Measurements from ENCODE around the gene RAB6B.

- TF ChIP-seq POLR2A (IDR thresholded peaks at IDR 0.05; ENCODE audit: extremely low read depth, insufficient read length) (no peak), MAX (IDR thresholded peaks at IDR 0.05; ENCODE audit: low read depth, low read length) (no peak), MYC (IDR thresholded peaks at IDR 0.05; ENCODE audit: low read depth, low read length) (no peak)
- TF ChIP-seq, protein P1, sequence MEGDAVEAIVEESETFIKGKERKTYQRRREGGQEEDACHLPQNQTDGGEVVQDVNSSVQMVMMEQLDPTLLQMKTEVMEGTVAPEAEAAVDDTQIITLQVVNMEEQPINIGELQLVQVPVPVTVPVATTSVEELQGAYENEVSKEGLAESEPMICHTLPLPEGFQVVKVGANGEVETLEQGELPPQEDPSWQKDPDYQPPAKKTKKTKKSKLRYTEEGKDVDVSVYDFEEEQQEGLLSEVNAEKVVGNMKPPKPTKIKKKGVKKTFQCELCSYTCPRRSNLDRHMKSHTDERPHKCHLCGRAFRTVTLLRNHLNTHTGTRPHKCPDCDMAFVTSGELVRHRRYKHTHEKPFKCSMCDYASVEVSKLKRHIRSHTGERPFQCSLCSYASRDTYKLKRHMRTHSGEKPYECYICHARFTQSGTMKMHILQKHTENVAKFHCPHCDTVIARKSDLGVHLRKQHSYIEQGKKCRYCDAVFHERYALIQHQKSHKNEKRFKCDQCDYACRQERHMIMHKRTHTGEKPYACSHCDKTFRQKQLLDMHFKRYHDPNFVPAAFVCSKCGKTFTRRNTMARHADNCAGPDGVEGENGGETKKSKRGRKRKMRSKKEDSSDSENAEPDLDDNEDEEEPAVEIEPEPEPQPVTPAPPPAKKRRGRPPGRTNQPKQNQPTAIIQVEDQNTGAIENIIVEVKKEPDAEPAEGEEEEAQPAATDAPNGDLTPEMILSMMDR (IDR thresholded peaks at IDR 0.05; ENCODE audit: low read depth, low read length) = no peak
Observed at GRCh38 chr3:133941415-133941821, 45.7 kb upstream of the RAB6B start.

Data from NB4 (cell line).